ENCODE results near the gene MMP25. TPM values are rescaled to one million over a fixed set of nuclear protein-coding genes. Genes with fewer than 3 reads are reported as not detected.
A peak's percentile ranks its signal among the peaks of the same experiment; 100 is the strongest.

MMP25 gene
- polyA plus RNA-seq, 3 donors = 1.4 to 2.9 (median 1.9) TPM

DNA sequence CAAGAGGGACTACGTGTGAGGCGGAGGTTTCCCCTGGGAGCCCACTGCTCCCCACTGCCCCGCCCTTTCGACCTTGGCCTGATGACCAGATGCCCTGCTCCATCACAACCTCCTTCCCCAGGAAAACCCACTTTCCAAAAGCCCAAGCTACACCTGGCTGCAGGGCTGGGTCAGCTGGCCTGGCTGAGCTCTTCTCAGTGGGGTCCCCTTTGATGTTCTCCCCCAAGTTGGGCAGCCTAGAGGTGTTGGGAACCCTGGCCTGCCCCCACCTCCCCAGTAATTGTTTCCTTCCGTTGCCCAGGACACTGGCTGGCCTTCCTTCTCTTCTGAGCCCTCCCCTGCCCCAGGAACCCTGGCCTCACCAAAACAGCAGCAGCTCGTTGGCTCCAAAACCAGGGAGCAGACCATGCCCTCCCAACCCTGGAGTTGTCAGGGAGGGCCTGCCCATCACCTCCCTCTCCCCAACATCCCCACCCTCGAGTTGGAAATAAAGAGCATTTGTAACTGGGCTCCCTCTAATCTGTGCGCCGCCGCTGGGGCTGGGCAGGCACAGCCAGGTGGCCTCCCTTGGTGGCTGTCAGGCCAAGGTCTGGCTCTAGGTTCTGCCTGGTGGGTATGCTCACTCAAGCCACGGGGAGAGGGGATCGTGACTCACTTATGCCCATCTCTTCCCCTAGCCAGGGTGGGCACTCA is 32.2 kb upstream of the MMP25 start:
- no peak for DNase-seq (ENCODE audit: extremely low read depth in 1 of 11, low read depth in 9 of 11, low spot score in 4 of 11)

GRCh38 chr16:3014971-3015370 is 31.4 kb upstream of the MMP25 start:
- DNase-seq (ENCODE audit: extremely low read depth in 1 of 11, low read depth in 9 of 11, low spot score in 4 of 11) = no peak

- no peak for DNase-seq (ENCODE audit: extremely low read depth in 1 of 11, low read depth in 9 of 11, low spot score in 4 of 11)
These were observed 30.4 kb upstream of the MMP25 start for GRCh38 chr16:3015865-3016521.

GRCh38 chr16:3017344-3017743 is 29.0 kb upstream of the MMP25 start:
- DNase-seq (ENCODE audit: extremely low read depth in 1 of 11, low read depth in 9 of 11, low spot score in 4 of 11) = no peak

DNA sequence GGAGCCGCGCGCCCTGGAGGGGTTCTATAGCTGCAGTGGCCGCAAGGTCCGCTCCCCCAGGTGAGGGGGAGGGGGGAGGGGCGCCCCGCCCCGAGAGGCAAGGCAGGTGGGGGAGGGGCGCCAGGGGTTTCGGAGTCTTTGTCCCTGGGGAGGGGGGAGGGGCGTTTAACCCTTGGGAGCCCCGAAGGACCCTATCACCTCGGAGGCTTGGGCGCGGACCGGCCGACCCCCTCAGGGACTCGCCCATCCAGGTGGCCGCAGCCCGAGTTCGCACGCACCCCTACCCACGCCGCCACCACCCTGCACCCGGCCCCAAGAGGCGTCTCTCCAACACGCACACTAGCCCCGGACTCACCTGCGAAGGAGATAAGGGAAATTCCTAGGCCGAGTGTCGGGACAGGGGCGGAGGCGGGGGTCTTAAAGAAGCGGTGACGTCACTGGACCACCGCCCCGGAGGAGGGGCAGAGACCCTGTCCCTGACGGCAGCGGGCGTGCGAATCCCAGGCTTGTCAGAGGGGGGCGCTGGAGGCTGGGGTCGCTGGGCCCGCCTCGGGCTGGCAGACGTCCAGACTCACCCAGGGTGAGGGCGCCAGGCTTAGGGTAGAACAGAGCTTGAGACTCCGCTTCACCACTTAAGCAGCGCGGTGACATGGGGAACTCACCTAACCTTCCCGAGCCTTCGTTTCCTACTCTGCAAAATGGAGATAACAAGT is 28.4 kb upstream of the MMP25 start, which contains the start of gene CLDN6:
CLDN6 (minus strand) TSS at position 390 of the 713 bp plus-strand sequence. CDS start 2,162 bp downstream, outside the sequence.
- DNase-seq (ENCODE audit: extremely low read depth in 1 of 11, low read depth in 9 of 11, low spot score in 4 of 11) = peak in 1 of 11 donors; percentile 62

- DNase-seq (ENCODE audit: extremely low read depth in 1 of 11, low read depth in 9 of 11, low spot score in 4 of 11) = no peak
These were observed 26.6 kb upstream of the MMP25 start for GRCh38 chr16:3019594-3020246.

- DNase-seq (ENCODE audit: extremely low read depth in 1 of 11, low read depth in 9 of 11, low spot score in 4 of 11) = peak in 2 of 11 donors; percentile 74 to 77
These were observed 26.1 kb upstream of the MMP25 start, which contains the start of gene TNFRSF12A for GRCh38 chr16:3020247-3020603. Gene TNFRSF12A, plus strand, starts transcription at chr16:3020368. Its CDS starts 30 bp downstream, at chr16:3020398.

DNA sequence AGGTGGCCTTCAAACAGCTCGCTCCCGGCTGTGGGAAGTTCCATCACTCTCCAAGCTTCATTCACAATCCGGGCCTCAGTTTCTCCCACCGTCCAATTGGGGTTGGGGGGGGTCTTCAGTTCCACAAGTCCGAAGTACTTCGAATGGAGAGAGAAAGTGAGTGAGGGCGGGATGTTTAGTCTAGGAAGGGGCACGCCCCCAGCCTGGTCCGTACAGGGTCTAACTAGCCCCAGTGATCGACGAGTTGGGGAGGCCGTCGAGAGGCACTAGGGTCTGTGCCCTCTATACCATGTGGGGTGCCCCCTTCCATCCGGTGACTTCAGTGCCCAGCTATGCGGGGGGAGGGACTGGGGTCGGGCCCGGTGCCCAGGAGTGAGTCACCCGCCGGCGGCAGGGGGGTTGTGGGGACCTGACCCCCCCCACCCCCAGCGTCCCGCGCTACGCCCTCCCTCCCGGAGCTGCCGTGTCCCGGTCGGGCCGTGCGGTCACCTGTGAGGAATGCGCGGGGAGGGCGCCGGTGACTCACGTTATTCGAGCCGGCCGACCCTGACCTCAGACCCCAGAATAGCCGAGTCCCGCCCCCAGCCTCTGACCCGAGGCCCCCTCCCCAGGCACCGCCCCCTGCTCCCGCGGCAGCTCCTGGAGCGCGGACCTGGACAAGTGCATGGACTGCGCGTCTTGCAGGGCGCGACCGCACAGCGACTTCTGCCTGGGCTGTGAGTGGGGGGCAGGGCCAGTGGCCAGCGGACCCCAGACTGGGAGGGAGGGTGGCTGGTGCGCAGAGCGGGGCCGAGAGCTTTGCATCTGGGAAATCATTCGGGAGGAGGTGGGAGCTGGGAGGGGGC is 25.5 kb upstream of the MMP25 start:
- peak in 1 of 11 donors; percentile 61 for DNase-seq (ENCODE audit: extremely low read depth in 1 of 11, low read depth in 9 of 11, low spot score in 4 of 11)

- DNase-seq (ENCODE audit: extremely low read depth in 1 of 11, low read depth in 9 of 11, low spot score in 4 of 11) = peak in 1 of 11 donors; percentile 45
These were observed 24.7 kb upstream of the MMP25 start for GRCh38 chr16:3021449-3022207.

- peak in 3 of 11 donors; percentile 76 to 87 (median 77) for DNase-seq (ENCODE audit: extremely low read depth in 1 of 11, low read depth in 9 of 11, low spot score in 4 of 11)
These were observed 24.1 kb upstream of the MMP25 start for GRCh38 chr16:3022208-3022683.

GRCh38 chr16:3022684-3023414 is 23.5 kb upstream of the MMP25 start:
- no peak for DNase-seq (ENCODE audit: extremely low read depth in 1 of 11, low read depth in 9 of 11, low spot score in 4 of 11)

- no peak for DNase-seq (ENCODE audit: extremely low read depth in 1 of 11, low read depth in 9 of 11, low spot score in 4 of 11)
These were observed 23.0 kb upstream of the MMP25 start for GRCh38 chr16:3023415-3023668.

- peak in 10 of 11 donors; percentile 90 to 97 (median 95) for DNase-seq (ENCODE audit: extremely low read depth in 1 of 11, low read depth in 9 of 11, low spot score in 4 of 11)
These were observed 22.5 kb upstream of the MMP25 start, which contains the start of the genes HCFC1R1 and THOC6 for GRCh38 chr16:3023669-3024478. Gene HCFC1R1, minus strand, starts transcription at chr16:3023942. Its CDS starts 1 bp downstream, at chr16:3023941. Gene THOC6, plus strand, starts transcription at chr16:3024035. Its CDS starts 292 bp downstream, at chr16:3024327.

DNA sequence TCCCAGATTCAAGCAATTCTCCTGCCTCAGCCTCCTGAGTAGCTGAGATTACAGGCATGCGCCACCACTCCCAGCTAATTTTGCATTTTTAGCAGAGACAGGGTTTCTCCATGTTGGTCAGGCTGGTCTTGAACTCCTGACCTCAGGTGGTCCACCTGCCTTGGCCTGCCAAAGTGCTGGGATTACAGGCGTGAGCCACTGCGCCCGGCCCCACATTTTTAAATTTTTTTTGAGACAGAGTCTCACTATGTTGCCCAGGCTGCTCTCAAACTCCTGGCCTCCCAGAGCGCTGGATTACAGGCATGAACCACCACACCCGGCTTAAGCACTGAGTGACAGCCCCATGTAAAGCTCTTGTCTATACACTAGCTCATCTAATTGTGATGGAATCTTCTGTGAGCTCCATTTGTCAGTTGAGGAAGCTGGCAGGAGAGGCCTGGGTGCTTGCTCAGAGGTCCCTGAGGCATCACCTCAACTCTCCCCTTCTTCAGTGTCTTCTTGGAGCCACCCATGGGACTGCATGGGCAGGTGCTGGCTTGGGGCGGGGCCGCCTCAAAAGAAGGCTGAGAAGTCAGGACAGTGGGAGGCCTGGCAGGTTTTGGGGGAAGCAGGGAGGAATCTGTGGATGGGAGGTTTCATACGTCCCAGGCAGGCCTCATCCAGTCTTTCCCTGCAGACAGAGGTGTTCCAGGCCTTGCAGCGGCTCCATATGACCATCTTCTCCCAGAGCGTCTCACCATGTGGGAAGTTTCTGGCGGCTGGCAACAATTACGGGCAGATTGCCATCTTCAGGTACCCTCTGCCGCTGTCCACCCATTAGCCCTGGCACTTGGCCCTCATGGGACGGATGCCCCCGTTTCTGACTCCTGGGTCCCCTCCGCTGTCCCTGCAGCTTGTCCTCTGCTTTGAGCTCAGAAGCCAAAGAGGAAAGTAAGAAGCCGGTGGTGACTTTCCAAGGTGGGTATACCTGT is 21.0 kb upstream of the MMP25 start:
- no peak for DNase-seq (ENCODE audit: extremely low read depth in 1 of 11, low read depth in 9 of 11, low spot score in 4 of 11)

DNA sequence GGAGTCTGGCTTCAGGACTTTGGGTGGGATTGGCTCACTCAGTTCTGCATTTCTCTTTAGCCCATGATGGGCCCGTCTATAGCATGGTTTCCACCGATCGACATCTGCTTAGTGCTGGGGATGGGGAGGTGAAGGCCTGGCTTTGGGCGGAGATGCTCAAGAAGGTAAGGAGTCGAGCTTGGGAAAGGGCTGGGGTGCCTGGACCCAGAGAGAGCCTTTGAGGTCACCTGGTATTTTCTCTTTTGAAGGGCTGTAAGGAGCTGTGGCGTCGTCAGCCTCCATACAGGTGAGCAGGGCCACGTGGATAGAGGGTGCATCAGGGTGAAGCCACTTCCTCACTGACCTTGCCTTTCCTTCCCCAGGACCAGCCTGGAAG is 20.4 kb upstream of the MMP25 start:
- DNase-seq (ENCODE audit: extremely low read depth in 1 of 11, low read depth in 9 of 11, low spot score in 4 of 11) = no peak

All from renal cortex interstitium (tissue), 11 donors.